NCI-H82 (cell line): ENCODE measurements around the gene SCNN1G.

Source experiments
- DNase-seq: peaks from one replicate; lab custom pipeline; 2025; lab: John Stamatoyannopoulos, UW

SCNN1G gene

GRCh38 chr16:23152386-23153178 lies 30.0 kb upstream of the SCNN1G start:
- DNase-seq = no peak

DNA sequence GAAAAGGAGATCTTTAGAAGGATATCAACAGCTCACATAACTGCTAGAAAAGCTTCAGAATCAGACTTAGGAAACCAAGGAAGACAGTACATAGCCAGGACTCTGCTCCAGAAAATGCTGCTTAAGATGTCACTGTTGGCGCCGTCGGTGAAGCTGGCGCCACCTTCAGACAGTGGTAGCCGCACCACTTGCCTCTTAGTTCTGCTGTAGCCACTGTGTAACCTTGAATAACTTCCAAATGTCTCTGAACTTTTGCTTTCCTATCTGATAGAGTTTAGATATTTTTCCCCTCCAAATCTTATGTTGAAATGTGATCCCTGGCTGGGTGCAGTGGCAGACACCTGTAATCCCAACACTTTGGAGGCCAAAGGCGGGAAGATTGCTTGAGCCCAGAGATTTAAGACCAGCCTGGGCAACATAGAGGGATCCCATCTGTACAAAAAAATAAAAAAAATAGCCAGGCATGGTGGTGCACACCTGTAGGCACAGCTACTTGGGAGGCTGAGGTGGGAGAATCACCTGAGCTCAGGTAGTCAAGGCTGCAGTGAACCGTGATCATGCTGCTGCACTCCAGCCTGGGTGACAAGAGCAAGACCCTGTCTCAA lies 27.0 kb upstream of the SCNN1G start:
- DNase-seq = peak; percentile 43

- no peak for DNase-seq
These were observed 26.4 kb upstream of the SCNN1G start for GRCh38 chr16:23156110-23156509.

- DNase-seq = no peak
These were observed 25.5 kb upstream of the SCNN1G start for GRCh38 chr16:23156946-23157460.

DNA sequence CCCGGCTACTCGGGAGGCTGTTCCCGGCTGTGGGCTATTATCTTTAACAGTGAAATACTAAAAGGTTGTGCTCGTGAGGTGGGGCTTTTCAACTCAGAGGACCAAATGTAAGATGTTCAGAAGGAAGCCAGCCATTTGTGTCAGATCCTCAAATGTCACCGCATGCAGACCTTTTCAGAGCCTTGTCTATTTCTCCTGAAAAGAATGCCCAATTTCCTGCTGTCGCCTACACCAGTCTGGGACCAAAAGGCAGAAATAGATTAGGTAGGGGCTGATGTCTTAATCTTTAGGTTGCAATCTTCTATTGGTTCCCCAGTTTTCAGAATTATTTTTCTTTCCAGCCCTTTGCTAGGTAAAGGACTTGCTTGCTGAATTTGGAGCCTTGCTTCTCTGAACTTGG lies 24.4 kb upstream of the SCNN1G start:
- DNase-seq = no peak

DNA sequence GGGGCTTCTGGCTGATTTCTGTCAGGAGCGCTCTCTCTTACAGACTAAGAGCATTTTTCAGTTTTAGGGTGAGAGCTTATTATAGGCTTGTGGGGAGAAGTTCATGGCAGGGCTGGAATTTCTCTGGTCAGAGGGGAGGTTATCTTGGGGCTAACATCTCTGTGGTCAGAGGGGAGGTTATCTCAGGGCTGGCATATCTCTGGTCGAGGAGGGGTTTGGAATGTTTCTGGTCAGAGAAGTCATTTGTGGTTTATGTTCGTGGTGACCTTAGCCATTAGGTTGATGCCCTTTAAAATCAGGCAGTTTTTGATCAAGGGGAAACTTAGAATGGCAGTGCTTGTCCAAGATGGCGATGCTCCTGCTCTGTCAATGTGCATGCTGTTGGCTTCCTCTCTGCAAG lies 22.5 kb upstream of the SCNN1G start:
- no peak for DNase-seq

DNA sequence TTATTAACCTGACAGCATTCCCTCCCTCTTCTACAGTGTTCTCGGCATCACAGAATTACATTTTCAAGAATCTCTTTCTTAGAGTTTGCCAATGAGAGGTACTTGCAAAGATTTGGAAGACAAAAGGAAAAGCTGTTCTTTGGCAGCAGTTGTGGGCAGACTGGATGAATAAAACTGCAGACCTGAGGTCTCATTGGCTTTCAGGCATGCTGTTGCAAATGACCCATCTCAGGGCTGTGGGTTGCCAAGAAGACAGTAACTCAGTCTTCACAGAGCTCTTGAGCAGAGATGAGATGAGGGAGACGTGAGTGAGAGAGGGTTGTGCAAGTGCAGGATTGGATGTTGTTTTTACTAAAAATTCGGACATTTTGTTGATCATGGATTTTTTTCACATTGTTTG lies 22.0 kb upstream of the SCNN1G start:
- DNase-seq = no peak

GRCh38 chr16:23163921-23164320 lies 18.6 kb upstream of the SCNN1G start:
- no peak for DNase-seq

- no peak for DNase-seq
These were observed 17.8 kb upstream of the SCNN1G start for GRCh38 chr16:23164736-23165135.

DNA sequence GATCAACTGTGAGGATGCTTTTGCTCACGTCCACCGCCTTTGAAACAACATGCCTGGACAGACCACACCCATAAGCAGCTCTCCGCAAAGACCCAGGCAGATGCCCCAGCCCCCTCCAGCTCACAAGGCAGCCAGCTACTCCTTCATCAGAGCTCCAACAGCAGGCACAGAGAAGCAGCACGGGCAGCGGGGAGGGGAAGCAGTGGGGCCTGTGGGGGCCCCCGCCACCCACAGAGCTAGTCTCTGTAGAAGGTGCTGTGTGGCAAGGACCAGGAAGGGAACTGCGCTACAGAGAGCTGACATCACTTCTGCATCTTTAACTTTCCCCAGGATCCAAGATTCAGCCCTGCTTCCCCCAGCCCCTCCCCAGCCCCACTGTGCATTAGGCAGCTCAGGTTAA lies 10.0 kb upstream of the SCNN1G start:
- no peak for DNase-seq

GRCh38 chr16:23172994-23173393 lies 9.6 kb upstream of the SCNN1G start:
- DNase-seq = no peak

GRCh38 chr16:23174622-23175021 lies 7.9 kb upstream of the SCNN1G start:
- DNase-seq = no peak

DNA sequence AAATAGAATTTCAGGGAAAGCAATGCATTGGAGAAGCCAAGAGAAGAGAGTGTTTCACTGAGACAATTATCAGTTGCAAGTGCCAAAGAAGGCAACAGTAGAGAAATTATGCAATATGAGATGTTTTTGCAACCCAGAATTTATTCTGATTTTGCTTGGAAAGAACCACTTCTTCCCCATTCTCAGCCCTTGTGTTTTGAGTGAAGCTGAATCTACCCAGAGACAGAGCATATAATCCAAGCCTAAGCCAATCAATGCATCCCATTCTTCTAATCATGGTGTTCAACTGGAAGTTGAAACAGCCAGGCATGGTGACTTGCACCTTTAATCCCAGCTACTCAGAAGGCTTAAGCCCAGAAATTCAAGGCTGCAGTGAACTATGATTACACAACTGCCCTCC lies 6.9 kb upstream of the SCNN1G start:
- DNase-seq = peak; percentile 66

DNA sequence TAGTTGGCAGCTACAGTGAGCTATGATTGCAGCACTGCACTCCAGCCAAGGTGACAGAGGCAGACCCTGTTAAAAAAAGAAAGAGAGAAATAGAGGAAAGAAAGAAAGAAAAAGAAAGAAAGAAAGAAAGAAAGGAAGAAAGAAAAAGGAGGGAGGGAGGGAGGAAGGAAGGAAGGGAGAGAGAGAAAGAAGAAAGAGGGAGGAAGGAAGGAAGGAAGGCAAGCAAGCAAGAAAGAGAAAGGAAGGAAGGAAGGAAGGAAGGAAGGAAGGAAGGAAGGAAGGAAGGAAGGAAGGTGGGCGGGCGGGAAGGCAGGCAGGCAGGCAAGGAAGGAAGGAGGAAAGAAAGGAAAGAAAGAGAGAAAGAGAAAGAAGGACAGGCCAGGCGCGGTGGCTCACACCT lies 1.0 kb upstream of the SCNN1G start:
- no peak for DNase-seq

- peak; percentile 88 for DNase-seq
These were observed 303 bp upstream of the SCNN1G start for GRCh38 chr16:23182206-23182678.

- DNase-seq = no peak
These were observed 958 bp downstream of the SCNN1G start for GRCh38 chr16:23183543-23183862.

- DNase-seq = no peak
These were observed 3.1 kb downstream of the SCNN1G start for GRCh38 chr16:23185656-23186055.

- DNase-seq = no peak
These were observed 3.6 kb downstream of the SCNN1G start for GRCh38 chr16:23186171-23186570.

GRCh38 chr16:23187341-23187740 lies 4.8 kb downstream of the SCNN1G start:
- DNase-seq = no peak

DNA sequence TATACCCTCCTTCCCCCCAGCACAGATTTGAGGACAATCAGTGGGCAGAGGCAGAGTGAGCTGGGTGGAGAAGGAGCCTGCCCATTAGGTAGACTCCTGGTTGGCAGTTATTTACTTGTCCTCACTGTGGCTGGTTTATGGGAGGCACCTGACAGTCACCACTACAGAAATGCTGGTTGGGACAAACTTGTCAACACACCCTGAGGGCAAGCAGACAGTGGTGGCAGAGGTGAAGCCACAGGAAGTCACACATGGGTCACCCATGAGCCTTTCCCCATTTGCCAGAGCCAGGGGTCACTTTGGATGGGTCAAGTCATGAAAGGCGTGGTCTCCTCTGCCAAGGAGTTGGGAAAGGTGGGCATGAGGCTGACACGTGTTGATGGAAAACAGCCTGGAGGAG lies 6.4 kb downstream of the SCNN1G start:
- no peak for DNase-seq

DNA sequence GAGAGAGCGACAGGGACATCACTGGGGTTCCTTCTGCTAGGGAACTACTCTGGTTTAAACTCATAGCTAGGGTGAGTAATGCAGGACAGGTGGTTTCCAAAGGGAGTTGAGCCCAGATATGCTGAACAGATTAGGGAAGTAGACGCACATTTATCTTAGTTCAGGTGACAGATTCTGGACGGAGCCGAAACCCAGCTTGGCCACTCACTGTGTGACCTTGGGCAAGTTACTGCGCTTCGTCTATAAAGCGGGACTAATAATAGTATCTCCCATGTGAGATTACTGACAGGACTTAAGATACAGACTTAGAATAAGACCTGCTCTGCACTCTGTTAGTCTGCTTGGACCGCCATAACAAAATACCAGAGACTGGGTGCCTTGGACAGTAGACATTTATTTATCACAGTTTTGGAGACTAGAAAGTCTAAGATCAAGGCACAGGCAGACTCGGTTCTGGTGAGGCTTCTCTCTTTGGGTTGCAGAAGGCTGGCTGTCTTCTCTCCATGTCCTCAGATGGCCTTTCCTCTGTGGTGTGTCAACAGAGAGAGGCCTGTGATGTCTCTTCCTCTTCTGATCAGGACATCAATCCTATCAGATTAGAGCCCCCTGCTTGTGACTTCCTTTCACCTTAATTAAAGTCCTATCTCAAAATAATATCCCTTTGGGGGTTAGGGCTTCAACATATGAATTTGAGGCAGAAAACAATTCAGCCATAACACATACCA lies 12.1 kb downstream of the SCNN1G start:
- no peak for DNase-seq

- no peak for DNase-seq
These were observed 12.9 kb downstream of the SCNN1G start for GRCh38 chr16:23195366-23195978.

DNA sequence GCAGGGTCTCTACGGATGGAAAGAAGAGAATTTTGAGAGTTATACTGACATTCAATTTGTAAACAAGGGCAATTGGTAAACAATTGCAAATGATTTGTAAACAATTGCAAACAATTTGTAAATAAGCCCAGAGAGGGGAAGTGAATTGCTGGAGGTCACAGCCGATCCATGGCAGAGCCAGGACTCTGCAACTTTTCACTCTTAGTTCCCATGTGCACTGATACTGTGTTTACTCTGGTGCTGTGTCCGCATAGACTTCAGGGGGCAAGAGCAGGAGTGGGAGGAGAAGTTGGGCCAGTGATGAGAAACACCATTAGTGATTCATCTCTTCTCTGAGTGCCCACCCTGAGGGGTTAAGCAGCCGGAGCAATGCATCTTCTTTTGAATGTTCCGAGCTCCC lies 14.0 kb downstream of the SCNN1G start:
- no peak for DNase-seq
